RWPE2 (cell line): ENCODE measurements around the gene TECTA.

ENCODE experiments used
- ATAC-seq: fragments of 200-7000 bp; cut with Tn5 transposase; 3 replicates; pipeline ENCODE4 v1.9.1; 2021; ENCODE audit warnings: low read depth
- DNase-seq: peaks from one replicate; pipeline ENCODE4 v3.0.0-alpha.2; 2020; ENCODE audit warnings: low spot score
- H3K27ac ChIP-seq: fragments of 450-650 bp; 2 replicates; pipeline ENCODE4 v1.5.1; 2017; ENCODE audit warnings: mild to moderate bottlenecking; ENCODE audit not compliant: poor library complexity, severe bottlenecking
- H3K27me3 ChIP-seq: fragments of 250-450 bp; sonication (Bioruptor Pico); 2 replicates; pipeline ENCODE4 v1.5.1; 2021; ENCODE audit warnings: mild to moderate bottlenecking, moderate library complexity; ENCODE audit not compliant: insufficient read depth, poor library complexity, severe bottlenecking
- H3K36me3 ChIP-seq: fragments of 250-450 bp; sonication (Bioruptor Pico); 2 replicates; pipeline ENCODE4 v1.5.1; 2020; ENCODE audit warnings: low read depth, mild to moderate bottlenecking, moderate library complexity
- H3K4me1 ChIP-seq: fragments of 250-450 bp; sonication (Bioruptor Pico); 2 replicates; pipeline ENCODE4 v1.5.1; 2021; ENCODE audit warnings: mild to moderate bottlenecking, moderate library complexity; ENCODE audit not compliant: insufficient read depth, poor library complexity, severe bottlenecking
- H3K4me3 ChIP-seq: fragments of 250-450 bp; sonication (Bioruptor Pico); 2 replicates; pipeline ENCODE4 v1.5.1; 2021; ENCODE audit warnings: mild to moderate bottlenecking, moderate library complexity; ENCODE audit not compliant: severe bottlenecking
- H3K9me3 ChIP-seq: fragments of 250-450 bp; sonication (Bioruptor Pico); 2 replicates; pipeline ENCODE4 v1.5.1; 2021; ENCODE audit warnings: mild to moderate bottlenecking, moderate library complexity; ENCODE audit not compliant: severe bottlenecking
- CTCF ChIP-seq: fragments of 450-650 bp; IDR thresholded peaks from one replicate; pipeline ENCODE4 v1.5.1; 2017; ENCODE audit warnings: mild to moderate bottlenecking, moderate library complexity; ENCODE audit not compliant: poor library complexity, severe bottlenecking

Gene TECTA

GRCh38 chr11:121137005-121137404 is 36.0 kb downstream of the TECTA start:
- Histone ChIP-seq H3K27ac (no peak overlapping the region), H3K36me3 (no peaks in the 10 kb centered on the region), H3K27me3 (no peaks in the 10 kb centered on the region), H3K4me3 (no peak overlapping the region), H3K4me1 (no peaks in the 10 kb centered on the region), H3K9me3 (no peaks in the 10 kb centered on the region)
- DNase-seq (no peak), ATAC-seq (no peak)
- TF ChIP-seq CTCF, result no peak

- Histone ChIP-seq H3K27me3 (no peaks in the 10 kb centered on the region), H3K4me3 (no peak overlapping the region), H3K36me3 (no peaks in the 10 kb centered on the region), H3K4me1 (no peaks in the 10 kb centered on the region), H3K9me3 (no peaks in the 10 kb centered on the region), H3K27ac (no peak overlapping the region)
- ATAC-seq, result no peak
- DNase-seq, result no peak
- TF ChIP-seq CTCF, result no peak
These were observed 37.2 kb downstream of the TECTA start for GRCh38 chr11:121138259-121138658.

- H3K4me3 ChIP-seq, result no peak overlapping the region
- no peak overlapping the region for H3K27ac ChIP-seq
- TF ChIP-seq CTCF, result no peak
- H3K36me3 ChIP-seq, result no peaks in the 10 kb centered on the region
- no peaks in the 10 kb centered on the region for H3K4me1 ChIP-seq
- no peaks in the 10 kb centered on the region for H3K27me3 ChIP-seq
- ATAC-seq, result no peak
- H3K9me3 ChIP-seq, result no peaks in the 10 kb centered on the region
- no peak for DNase-seq
These were observed 39.3 kb downstream of the TECTA start for GRCh38 chr11:121140369-121140768.

GRCh38 chr11:121141066-121141465 is 40.0 kb downstream of the TECTA start:
- TF ChIP-seq CTCF, result no peak
- Histone ChIP-seq H3K4me3 (no peak overlapping the region), H3K36me3 (no peaks in the 10 kb centered on the region), H3K27ac (no peak overlapping the region), H3K27me3 (no peaks in the 10 kb centered on the region), H3K9me3 (no peaks in the 10 kb centered on the region), H3K4me1 (no peaks in the 10 kb centered on the region)
- no peak for ATAC-seq
- DNase-seq, result no peak

- ATAC-seq (no peak), DNase-seq (no peak)
- H3K27me3 ChIP-seq, result no peaks in the 10 kb centered on the region
These were observed 42.9 kb downstream of the TECTA start for GRCh38 chr11:121143921-121144320.

More at GRCh38 chr11:121143921-121144320, 42.9 kb downstream of the TECTA start:
- Histone ChIP-seq H3K27ac (no peak overlapping the region), H3K9me3 (no peaks in the 10 kb centered on the region), H3K4me3 (no peak overlapping the region), H3K4me1 (no peaks in the 10 kb centered on the region), H3K36me3 (no peaks in the 10 kb centered on the region)
- no peak for TF ChIP-seq CTCF
